Neural cell (in vitro differentiated cells): Measurements from ENCODE around the gene HS6ST2. TPM values are rescaled to one million over a fixed set of nuclear protein-coding genes. Genes with fewer than 3 reads are reported as not detected.

Source experiments
- H2AFZ ChIP-seq: fragments of 200-600, 300-800 bp; sonication (generic), shearing (Covaris generic); 2 replicates; pipeline ENCODE4 v1.6.0; 2014; ENCODE audit warnings: low read depth, mild to moderate bottlenecking, antibody characterized with exemption, low read length, moderate library complexity
- H3F3A ChIP-seq: fragments of 200-600 bp; shearing (Covaris generic); 2 replicates; pipeline ENCODE4 v1.6.1; 2016; ENCODE audit warnings: mild to moderate bottlenecking, moderate library complexity, mixed read lengths, antibody characterized with exemption, low read length; ENCODE audit not compliant: insufficient read depth, poor library complexity, severe bottlenecking
- H3K27ac ChIP-seq: fragments of 200-600, 300-800 bp; sonication (generic), shearing (Covaris generic); 2 replicates; pipeline ENCODE4 v1.5.1; 2014; ENCODE audit warnings: mild to moderate bottlenecking, low read length, moderate library complexity
- H3K27me3 ChIP-seq: fragments of 300-800, 200-600 bp; sonication (generic), shearing (Covaris generic); 2 replicates; pipeline ENCODE4 v1.6.0; 2014; ENCODE audit warnings: mild to moderate bottlenecking, low read depth, low read length, moderate library complexity; ENCODE audit not compliant: insufficient read depth
- H3K36me3 ChIP-seq: fragments of 300-800, 200-600 bp; sonication (generic), shearing (Covaris generic); 2 replicates; pipeline ENCODE4 v1.5.1; 2014; ENCODE audit warnings: mild to moderate bottlenecking, antibody characterized with exemption, low read length, moderate library complexity; ENCODE audit not compliant: insufficient read depth
- H3K4me2 ChIP-seq: fragments of 300-800, 200-600 bp; sonication (generic), shearing (Covaris generic); 2 replicates; pipeline ENCODE4 v1.6.0; 2014; ENCODE audit warnings: mild to moderate bottlenecking, low read length
- H3K4me3 ChIP-seq: fragments of 300-800, 200-600 bp; sonication (generic), shearing (Covaris generic); 2 replicates; pipeline ENCODE4 v1.5.1; 2014; ENCODE audit warnings: mild to moderate bottlenecking, low read length, moderate library complexity
- H3K79me2 ChIP-seq: fragments of 200-600 bp; shearing (Covaris generic); replicated peaks from 2 replicates; pipeline ENCODE4 v1.6.0; 2014; ENCODE audit warnings: mild to moderate bottlenecking, low read length, moderate library complexity; ENCODE audit not compliant: insufficient read depth
- H3K9ac ChIP-seq: fragments of 300-800, 200-600 bp; sonication (generic), shearing (Covaris generic); 2 replicates; pipeline ENCODE4 v1.6.1; 2016; ENCODE audit warnings: mild to moderate bottlenecking, low read length, mixed read lengths
- H3K9me2 ChIP-seq: fragments of 200-600 bp; shearing (Covaris generic); 2 replicates; pipeline ENCODE4 v1.6.1; 2016; ENCODE audit warnings: mild to moderate bottlenecking, low read length, mixed read lengths; ENCODE audit not compliant: insufficient read depth
- H3K9me3 ChIP-seq: fragments of 200-600, 300-800 bp; sonication (generic), shearing (Covaris generic); 2 replicates; pipeline ENCODE4 v1.6.1; 2016; ENCODE audit warnings: mild to moderate bottlenecking, mixed run types, low read length, moderate library complexity, mixed read lengths
- H4K20me1 ChIP-seq: fragments of 200-600 bp; shearing (Covaris generic); 2 replicates; pipeline ENCODE4 v1.6.1; 2016; ENCODE audit warnings: mild to moderate bottlenecking, mixed run types; ENCODE audit not compliant: insufficient read depth
- CTCF ChIP-seq: fragments of 450-650 bp; IDR thresholded peaks from 2 replicates; pipeline ENCODE4 v1.5.1; 2014; ENCODE audit warnings: antibody characterized with exemption, mild to moderate bottlenecking, moderate library complexity; ENCODE audit not compliant: poor library complexity, severe bottlenecking
- EP300 ChIP-seq: fragments of 450-650 bp; conservative IDR thresholded peaks from 2 replicates; pipeline ENCODE4 v1.6.1; 2014; ENCODE audit warnings: antibody characterized with exemption, mild to moderate bottlenecking, moderate library complexity; ENCODE audit not compliant: poor library complexity, severe bottlenecking
- EZH2 ChIP-seq: fragments of 200-600, 300-800 bp; shearing (Covaris generic), sonication (generic); IDR thresholded peaks from 2 replicates; pipeline ENCODE4 v1.6.1; 2014; ENCODE audit warnings: antibody characterized with exemption, low read length, borderline replicate concordance, mild to moderate bottlenecking; ENCODE audit not compliant: insufficient read depth, poor library complexity, severe bottlenecking
- MXI1 ChIP-seq: fragments of 450-650 bp; conservative IDR thresholded peaks from 2 replicates; pipeline ENCODE4 v1.6.1; 2014; ENCODE audit warnings: antibody characterized with exemption, mild to moderate bottlenecking; ENCODE audit not compliant: poor library complexity, severe bottlenecking
- POLR2AphosphoS5 ChIP-seq: IDR thresholded peaks from 2 replicates; pipeline ENCODE4 v1.6.1; 2012
- RAD21 ChIP-seq: fragments of 450-650 bp; conservative IDR thresholded peaks from 2 replicates; pipeline ENCODE4 v1.6.1; 2014; ENCODE audit warnings: antibody characterized with exemption, mild to moderate bottlenecking, moderate library complexity
- REST ChIP-seq: IDR thresholded peaks from 2 replicates; pipeline ENCODE4 v1.6.1; 2012; ENCODE audit warnings: borderline replicate concordance
- SMC3 ChIP-seq: fragments of 450-650 bp; conservative IDR thresholded peaks from 2 replicates; pipeline ENCODE4 v1.6.1; 2014; ENCODE audit warnings: antibody characterized with exemption, mild to moderate bottlenecking, moderate library complexity; ENCODE audit not compliant: poor library complexity
- TAF1 ChIP-seq: IDR thresholded peaks from 2 replicates; pipeline ENCODE4 v1.6.1; 2012; ENCODE audit warnings: low read depth
- polyA plus RNA-seq: library from polyadenylated mRNA; depleted of rRNA; stranded (reverse); fragments of >200 nt; gene quantifications from 2 replicates; pipeline ENCODE4 v1.2.3, GENCODE V29; 2014

HS6ST2 gene
- polyA plus RNA-seq, 1 donor from 2014 or later = 43.0 TPM

- Histone ChIP-seq H3K9me2 (no peaks in the 10 kb centered on the region), H3K36me3 (no peaks in the 10 kb centered on the region), H3K4me3 (no peak overlapping the region), H4K20me1 (no peaks in the 10 kb centered on the region), H3K27ac (no peak overlapping the region), H3K27me3 (no peaks in the 10 kb centered on the region), H3F3A (no peaks in the 10 kb centered on the region), H2AFZ (no peak overlapping the region), H3K79me2 (no peaks in the 10 kb centered on the region), H3K9ac (no peak overlapping the region), H3K4me2 (no peak overlapping the region), H3K9me3 (no peaks in the 10 kb centered on the region)
- TF ChIP-seq EZH2 = no peak
- no peak for TF ChIP-seq TAF1
- no peak for TF ChIP-seq REST
- no peak for TF ChIP-seq RAD21
Measured at GRCh38 chrX:132778917-132779316, 179.5 kb downstream of the HS6ST2 start.

- no peaks in the 10 kb centered on the region for H3K9me3 ChIP-seq
- H3K4me2 ChIP-seq = no peak overlapping the region
- no peaks in the 10 kb centered on the region for H3K36me3 ChIP-seq
- H2AFZ ChIP-seq = no peak overlapping the region
- no peaks in the 10 kb centered on the region for H3K79me2 ChIP-seq
- H3K4me3 ChIP-seq = no peak overlapping the region
- H3K9me2 ChIP-seq = no peaks in the 10 kb centered on the region
- no peaks in the 10 kb centered on the region for H3K27me3 ChIP-seq
- no peak for TF ChIP-seq MXI1
- H3F3A ChIP-seq = no peaks in the 10 kb centered on the region
- H4K20me1 ChIP-seq = no peaks in the 10 kb centered on the region
- no peak overlapping the region for H3K27ac ChIP-seq
- no peak overlapping the region for H3K9ac ChIP-seq
Measured at GRCh38 chrX:132776486-132777210, 181.8 kb downstream of the HS6ST2 start.

GRCh38 chrX:132775263-132775823, 183.1 kb downstream of the HS6ST2 start:
- Histone ChIP-seq H3K27me3 (no peaks in the 10 kb centered on the region), H3K36me3 (no peaks in the 10 kb centered on the region)

More at GRCh38 chrX:132775263-132775823, 183.1 kb downstream of the HS6ST2 start:
- H3K9ac ChIP-seq = no peak overlapping the region
- no peak overlapping the region for H3K27ac ChIP-seq
- H3K9me2 ChIP-seq = no peaks in the 10 kb centered on the region
- no peaks in the 10 kb centered on the region for H3F3A ChIP-seq
- no peak for TF ChIP-seq POLR2AphosphoS5
- TF ChIP-seq TAF1 = no peak
- no peak for TF ChIP-seq CTCF
- no peak for TF ChIP-seq EZH2
- TF ChIP-seq EP300 = no peak
- no peak for TF ChIP-seq MXI1
- no peak for TF ChIP-seq SMC3
- TF ChIP-seq REST = no peak
- TF ChIP-seq RAD21 = no peak
- H3K79me2 ChIP-seq = no peaks in the 10 kb centered on the region
- H3K4me3 ChIP-seq = no peak overlapping the region
- H3K9me3 ChIP-seq = no peaks in the 10 kb centered on the region
- no peaks in the 10 kb centered on the region for H4K20me1 ChIP-seq
- H3K4me2 ChIP-seq = no peak overlapping the region
- H2AFZ ChIP-seq = no peak overlapping the region
